ENCODE measurements around the gene IL6R. TPM values are rescaled to one million over a fixed set of nuclear protein-coding genes. Genes with fewer than 3 reads are reported as not detected.

IL6R gene
- total RNA-seq, 1 donor from 2014 or later = 9.7 TPM

DNA sequence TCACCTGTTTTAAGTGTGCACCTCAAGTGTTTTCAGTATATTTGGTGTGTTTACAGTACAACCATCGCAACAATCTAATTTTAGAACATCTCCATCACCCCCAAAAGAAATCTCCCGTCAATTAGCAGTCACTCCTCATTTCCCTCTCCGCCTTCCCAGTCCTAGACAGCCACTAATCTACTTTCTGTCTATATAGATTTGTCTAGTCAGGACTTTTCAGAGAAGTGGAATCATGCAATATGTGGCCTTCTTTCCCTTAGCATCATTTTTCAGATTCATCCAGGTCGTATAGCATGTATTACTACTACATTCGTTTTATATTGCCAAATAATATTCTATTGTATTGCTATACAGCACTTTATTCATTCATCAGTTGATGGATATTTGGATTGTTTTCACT lies 98.8 kb downstream of the IL6R start:
- no peak for DNase-seq (ENCODE audit: low read depth in 2 of 2)

DNA sequence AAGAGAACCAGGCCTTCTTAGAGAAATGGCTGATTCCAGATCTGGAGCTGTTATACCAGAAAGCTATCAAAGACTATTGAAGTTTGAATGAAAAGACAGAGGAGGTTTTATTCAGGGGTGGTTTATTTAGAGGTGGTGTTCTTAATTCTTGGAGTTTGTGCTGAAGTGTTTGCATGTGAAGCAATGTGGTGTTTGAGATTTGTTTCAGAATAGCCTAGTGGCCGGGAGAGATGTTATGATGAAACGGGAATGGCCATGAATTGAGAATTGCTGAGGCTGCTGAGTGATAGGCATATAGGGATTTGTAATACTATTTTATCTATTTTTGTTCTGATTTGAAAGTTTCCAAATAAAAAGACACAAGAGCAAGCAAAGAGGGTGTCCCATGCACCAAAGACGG lies 107.6 kb downstream of the IL6R start:
- DNase-seq (ENCODE audit: low read depth in 2 of 2) = no peak

DNA sequence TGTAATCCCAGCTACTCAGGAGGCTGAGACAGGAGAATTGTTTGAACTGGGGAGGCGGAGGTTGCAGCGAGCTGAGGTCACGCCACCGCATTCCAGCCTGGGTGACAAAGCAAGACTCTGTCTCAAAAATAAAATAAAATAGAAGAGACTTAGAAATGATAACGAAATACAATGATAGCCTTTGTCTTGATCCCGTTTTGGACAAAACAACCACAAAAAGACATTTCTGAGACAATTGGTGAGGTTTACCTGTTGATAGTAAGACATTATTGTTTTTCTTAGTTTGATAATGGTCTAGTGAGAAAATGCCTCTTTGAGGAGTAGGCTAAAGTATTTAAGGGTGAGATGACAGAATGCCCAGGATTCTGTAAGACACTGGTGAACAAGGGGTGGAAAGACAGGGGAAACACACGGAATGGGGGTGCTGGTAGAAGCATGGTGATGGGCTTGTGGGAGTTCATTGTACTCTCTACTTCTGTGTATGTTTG lies 109.0 kb downstream of the IL6R start:
- DNase-seq (ENCODE audit: low read depth in 2 of 2) = no peak

DNA sequence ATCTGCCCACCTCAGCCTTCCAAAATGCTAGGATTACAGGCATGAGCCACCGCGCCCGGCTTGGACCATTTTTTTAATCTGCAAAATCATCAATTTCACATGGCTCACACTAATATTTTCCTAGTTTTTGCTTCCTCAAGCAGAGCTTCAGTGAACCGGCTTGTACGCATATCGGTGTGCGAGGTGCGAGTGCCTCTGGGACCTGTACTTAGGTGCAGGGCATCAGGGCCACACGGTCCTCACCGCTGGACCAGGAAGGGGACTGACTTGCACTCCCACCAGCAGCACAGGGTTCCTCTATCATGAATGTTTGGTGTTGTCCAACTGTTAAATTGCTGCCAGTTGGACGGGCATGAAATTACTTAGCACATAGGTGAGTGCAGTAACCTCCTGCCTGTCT lies 112.5 kb downstream of the IL6R start:
- no peak for DNase-seq (ENCODE audit: low read depth in 2 of 2)

Other genes with a start within 250 kb of the IL6R start
- gene TPM3, start 213.2 kb upstream of the IL6R start, total RNA-seq = 297 and 300 TPM in 2 replicates
- gene CFAP141, start 199.0 kb upstream of the IL6R start, total RNA-seq = not detected in 2 replicates
- 30.1 and 34.3 TPM in 2 replicates for gene UBAP2L, start 184.4 kb upstream of the IL6R start, total RNA-seq
- 61.9 and 107 TPM in 2 replicates for gene HAX1, start 132.7 kb upstream of the IL6R start, total RNA-seq
- gene AQP10, start 84.2 kb upstream of the IL6R start, total RNA-seq = under 0.01 TPM in 1 of 2 replicates, not detected in the other
- gene ATP8B2, start 79.8 kb upstream of the IL6R start, total RNA-seq = 38.4 and 54.4 TPM in 2 replicates
- 3.5 and 5.0 TPM in 2 replicates for gene TDRD10, start 96.9 kb downstream of the IL6R start, total RNA-seq
- 62.3 and 91.7 TPM in 2 replicates for gene SHE, start 97.1 kb downstream of the IL6R start, total RNA-seq
- gene UBE2Q1, start 153.3 kb downstream of the IL6R start, total RNA-seq = 25.9 and 43.3 TPM in 2 replicates
- gene CHRNB2, start 162.4 kb downstream of the IL6R start, total RNA-seq = under 0.01 TPM in 1 of 2 replicates, not detected in the other
- 56.9 and 66.5 TPM in 2 replicates for gene ADAR, start 202.8 kb downstream of the IL6R start, total RNA-seq

Data from lung microvascular endothelial cell (primary cell).